Measurements from ENCODE around the gene ZDHHC9.
"Not testable (repeated sequence)": the region's sequence is repeated elsewhere in the genome, so short reads cannot be mapped to it uniquely, and the experiment has no call there.

- not testable (repeated sequence) for TF ChIP-seq FOXP1 (CRISPR knock-in tag; IDR thresholded peaks at IDR 0.05); SETDB1 (IDR thresholded peaks at IDR 0.05; ENCODE audit: low read length); SIN3A (IDR thresholded peaks at IDR 0.05; ENCODE audit: borderline replicate concordance in 2 of 2, control insufficient read depth in 1 of 2, low read depth in 2 of 2, low read length in 2 of 2); MAZ (CRISPR knock-in tag; conservative IDR thresholded peaks at IDR 0.05 in 1 of 2, IDR thresholded peaks at IDR 0.05 in 1 of 2); TSC22D4 (tag; IDR thresholded peaks at IDR 0.05); GABPA (tag; conservative IDR thresholded peaks at IDR 0.05; ENCODE audit: low read depth); ESRRA (IDR thresholded peaks at IDR 0.05; ENCODE audit: borderline replicate concordance, low read depth); ZNF639 (CRISPR knock-in tag; conservative IDR thresholded peaks at IDR 0.05 in 1 of 2, IDR thresholded peaks at IDR 0.05 in 1 of 2); CTCF (IDR thresholded peaks at IDR 0.05 in 2 of 3, conservative IDR thresholded peaks at IDR 0.05 in 1 of 3; ENCODE audit: insufficient read depth in 2 of 3, low read depth in 1 of 3, low read length in 3 of 3); ZBTB1 (CRISPR knock-in tag; IDR thresholded peaks at IDR 0.05; ENCODE audit: borderline replicate concordance, low read depth); POLR2AphosphoS5 (IDR thresholded peaks at IDR 0.05; ENCODE audit: control insufficient read depth, insufficient read depth, low read depth, low read length); REST (IDR thresholded peaks at IDR 0.05; ENCODE audit: borderline replicate concordance); REST (CRISPR knock-in tag; IDR thresholded peaks at IDR 0.05; ENCODE audit: low read depth); PREB (CRISPR knock-in tag; IDR thresholded peaks at IDR 0.05); POLR2A (conservative IDR thresholded peaks at IDR 0.05)
These were observed 8.1 kb upstream of the ZDHHC9 start for GRCh38 chrX:129851825-129852224.

Data from K562 (cell line).